A204.1 (cell line): Measurements from ENCODE around the gene TEX28.
"Not testable (repeated sequence)": the region's sequence is repeated elsewhere in the genome, so short reads cannot be mapped to it uniquely, and the experiment has no call there.

Source experiments
- FAIRE-seq: peaks from 2 replicates; lab custom pipeline; 2012; peaks lifted over from hg19 to GRCh38; lab: Jason Lieb, UNC

TEX28 gene, protein sequence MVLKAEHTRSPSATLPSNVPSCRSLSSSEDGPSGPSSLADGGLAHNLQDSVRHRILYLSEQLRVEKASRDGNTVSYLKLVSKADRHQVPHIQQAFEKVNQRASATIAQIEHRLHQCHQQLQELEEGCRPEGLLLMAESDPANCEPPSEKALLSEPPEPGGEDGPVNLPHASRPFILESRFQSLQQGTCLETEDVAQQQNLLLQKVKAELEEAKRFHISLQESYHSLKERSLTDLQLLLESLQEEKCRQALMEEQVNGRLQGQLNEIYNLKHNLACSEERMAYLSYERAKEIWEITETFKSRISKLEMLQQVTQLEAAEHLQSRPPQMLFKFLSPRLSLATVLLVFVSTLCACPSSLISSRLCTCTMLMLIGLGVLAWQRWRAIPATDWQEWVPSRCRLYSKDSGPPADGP

DNA sequence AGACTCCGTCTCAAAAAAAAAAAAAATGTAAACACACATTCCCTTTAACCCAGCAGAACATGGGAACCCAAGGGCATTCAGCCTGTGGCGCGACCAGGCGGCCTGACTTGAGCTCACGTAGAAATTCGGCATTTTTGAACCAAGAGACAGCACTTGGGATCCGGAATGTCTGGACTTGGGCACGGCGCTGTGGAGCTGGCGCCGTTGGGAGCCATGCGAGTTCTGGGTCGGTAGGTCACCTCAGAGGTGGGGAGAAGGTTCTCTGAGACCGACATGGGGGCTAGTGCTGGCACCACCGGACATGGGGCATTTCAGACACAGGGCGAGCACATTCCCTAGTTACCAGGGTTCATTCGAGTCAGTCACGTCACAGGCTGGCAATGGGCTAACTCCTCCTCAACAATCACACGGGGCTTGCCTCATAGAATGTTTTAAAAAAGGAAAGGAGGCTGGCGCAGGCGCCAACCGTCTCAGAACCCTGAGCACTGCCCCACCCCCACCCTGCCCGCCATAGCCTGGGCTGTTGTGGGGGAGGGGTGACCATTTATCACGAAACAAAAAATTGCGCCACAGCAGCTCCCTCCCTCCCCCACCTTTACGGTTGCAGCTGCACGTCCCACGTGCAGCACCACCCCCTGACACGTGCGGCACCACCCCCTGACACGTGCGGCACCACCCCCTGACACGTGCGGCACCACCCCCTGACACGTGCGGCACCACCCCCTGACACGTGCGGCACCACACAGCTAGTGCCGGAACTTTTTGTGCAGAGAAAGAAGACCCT is at the start of gene TEX28:
Gene TEX28 (minus strand): TSS at position 334 of the 784 bp plus-strand sequence. CDS start 3,007 bp downstream, outside the sequence.
- no peak for FAIRE-seq

DNA sequence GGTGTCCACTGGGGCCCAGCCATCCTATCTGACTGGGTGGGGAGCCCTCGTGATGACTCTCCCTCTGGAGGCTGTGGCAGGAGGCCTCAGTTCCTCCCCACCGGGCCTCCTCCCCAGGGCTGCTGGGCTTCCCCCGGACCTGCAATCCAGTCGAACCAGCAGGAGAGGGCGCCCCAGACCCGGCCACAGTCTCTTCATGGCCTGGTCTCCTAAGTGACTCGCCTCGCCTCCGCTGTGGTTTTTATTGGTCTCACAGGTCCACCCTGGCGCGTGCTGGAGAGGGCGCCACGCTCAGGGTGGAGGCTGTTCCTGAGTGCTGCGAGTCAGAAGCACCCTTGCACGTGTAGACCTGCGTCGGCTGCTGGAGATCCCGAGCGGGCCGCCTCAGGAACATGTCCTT is 48.7 kb upstream of the TEX28 start:
- not testable (repeated sequence) for FAIRE-seq

DNA sequence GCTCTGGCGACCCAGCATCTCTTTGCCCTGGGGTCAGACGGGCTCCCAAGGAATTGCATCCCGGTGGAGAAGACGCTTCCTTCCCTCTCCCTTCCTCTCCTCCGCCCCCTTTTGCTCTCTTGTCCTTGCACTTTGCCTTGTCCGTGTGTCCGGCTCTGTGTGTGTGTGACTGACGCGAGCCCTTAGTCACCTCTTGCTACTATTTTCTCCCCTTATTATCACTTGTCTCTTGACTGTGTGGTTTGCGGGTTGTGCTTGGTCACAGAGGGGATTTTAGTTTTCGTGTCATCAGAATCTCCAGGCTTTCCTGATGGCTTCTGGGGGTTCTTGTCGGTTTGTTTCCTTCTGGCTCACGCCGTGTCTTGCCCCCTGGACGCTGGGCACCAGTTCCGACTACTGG is 48.1 kb upstream of the TEX28 start:
- FAIRE-seq = not testable (repeated sequence)

DNA sequence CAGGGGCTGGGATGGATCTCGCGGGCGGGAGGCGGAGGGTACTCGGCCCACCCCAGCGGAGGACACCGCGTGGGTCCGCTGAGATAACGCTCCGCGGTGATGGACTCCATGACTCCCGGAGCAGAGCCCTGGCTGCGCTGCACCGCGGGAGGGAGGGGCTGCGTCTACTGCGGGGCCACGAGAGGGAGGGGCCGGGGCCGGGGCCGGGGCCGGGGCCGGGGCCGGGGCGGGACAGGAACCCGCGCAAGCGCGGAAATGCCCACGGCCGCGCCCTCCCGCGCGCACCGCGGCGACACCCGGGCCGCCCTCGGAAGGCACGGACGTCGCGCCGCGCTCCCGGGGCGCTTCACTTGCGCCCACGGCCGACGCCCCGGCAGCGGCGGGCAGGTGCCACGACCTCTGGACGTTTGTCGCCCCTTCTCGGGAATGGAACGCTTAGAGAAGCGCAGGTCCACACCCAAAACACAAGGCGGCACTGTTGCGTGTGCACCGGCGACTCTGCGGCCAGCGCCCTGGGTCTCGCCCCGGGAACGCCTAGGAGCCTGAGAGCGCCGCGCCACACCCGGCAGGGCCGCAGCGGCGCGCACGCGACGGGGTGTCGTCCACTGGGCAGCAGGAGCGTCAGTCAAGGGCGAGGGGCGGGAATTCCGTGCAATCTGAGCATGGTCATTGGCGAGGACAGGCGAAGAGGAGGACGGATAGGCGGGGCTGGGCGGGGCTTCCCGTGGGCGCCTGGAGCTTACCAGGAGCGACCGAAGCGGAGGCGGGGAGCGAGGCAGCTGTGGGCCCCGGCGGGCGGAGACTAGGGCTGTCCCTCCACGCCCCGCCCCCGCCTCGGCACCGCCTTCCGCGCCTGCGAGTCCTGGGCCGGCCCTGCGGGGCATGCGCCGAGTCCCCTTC is 46.7 kb upstream of the TEX28 start:
- FAIRE-seq = peak; percentile 34

DNA sequence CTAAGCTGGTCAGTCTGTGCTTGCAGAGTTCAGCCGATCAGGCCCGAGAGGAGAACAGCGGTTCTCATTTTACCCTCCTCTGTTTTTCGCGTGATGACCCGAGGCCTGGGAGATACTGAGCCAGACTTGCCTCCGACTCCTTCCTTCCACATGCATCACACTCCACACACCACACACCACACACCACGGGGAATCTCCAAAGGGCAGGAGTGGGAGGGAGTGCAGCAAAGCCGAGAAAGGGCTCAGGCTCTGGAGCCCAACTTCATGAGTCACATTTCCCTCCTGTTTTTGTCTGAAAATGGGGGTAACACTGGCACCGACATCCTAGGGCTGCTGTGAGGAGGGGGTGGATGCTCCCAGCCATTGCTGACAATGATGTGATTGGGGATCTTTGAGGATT is 39.6 kb upstream of the TEX28 start:
- no peak for FAIRE-seq

DNA sequence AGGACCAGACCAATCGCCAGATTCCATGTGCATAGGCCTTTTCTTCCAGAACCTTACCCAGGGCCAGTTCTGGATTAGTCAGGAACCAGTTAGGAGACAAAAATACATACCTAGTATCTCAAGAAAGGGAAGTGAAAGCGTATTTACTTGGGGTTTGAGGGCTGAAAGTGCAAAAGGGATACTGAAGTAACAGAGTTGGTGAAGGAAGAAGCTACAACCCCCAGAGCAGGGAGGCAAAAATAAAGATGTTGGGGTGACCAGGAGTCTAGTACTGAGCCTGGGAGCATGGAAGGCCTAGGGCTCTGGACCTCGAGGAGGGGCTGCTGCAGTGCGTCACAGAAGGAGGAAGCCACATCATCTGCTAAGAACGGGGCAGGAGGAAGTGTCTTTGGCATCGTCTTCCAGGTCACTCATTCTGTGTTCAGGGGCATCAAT is 38.9 kb upstream of the TEX28 start:
- FAIRE-seq = no peak

DNA sequence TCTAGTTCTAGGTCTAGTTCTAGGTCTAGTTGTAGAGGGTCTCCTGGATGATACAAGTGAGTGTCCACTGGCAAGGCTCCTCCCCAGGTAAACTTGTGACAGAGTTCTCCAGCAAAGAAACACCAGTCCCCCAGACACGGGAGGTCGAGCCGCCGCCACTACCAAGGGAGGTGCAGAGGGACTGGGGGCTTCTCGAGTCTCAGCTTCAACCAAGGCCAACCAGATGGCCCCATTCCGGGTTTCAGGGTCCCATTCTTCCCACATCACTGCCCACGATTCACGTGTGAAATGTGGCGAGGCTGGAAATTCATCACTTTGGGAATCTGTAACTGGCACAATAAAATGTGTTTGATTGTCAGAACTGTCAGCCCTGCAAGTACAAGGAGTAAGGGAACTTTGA is 38.2 kb upstream of the TEX28 start:
- FAIRE-seq = no peak

DNA sequence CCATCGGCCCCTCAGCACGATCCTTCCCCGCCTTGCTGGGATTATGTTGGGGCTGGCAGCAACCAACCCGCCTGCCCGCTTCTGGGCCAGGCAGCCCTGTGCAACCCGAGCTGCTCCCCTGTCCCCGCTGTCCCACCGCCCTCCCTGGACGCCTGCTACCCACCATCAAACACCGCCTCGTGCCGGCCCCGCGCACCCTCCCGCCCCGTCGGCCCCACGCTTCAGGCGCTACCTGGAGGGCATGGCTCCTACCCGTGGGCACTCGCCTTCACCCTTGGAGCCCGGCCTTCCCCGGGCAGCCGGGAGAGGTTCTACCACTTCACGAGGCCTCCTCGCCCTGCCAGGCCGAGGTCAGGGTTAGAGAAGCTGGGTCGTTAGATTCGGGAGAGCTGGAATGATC is 37.6 kb upstream of the TEX28 start:
- no peak for FAIRE-seq

DNA sequence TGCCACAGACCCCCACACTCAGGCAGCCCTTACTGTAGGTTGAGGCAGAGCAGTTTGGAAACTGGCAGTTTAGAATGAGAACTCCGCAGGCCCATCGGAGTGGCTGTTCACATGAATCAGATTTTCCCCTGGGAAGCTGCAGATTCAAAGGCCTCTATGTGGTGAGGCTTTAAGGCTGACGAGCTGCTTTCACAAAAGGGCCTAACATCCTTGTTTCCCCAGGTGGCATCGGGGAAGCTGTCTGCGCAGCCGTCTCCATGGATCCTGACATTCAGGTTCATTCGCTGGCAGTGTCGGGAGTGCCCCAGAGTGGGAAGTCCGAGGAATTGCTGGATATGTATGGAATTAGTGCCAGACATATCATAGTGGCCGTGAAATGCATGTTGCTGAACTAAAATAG is 34.4 kb upstream of the TEX28 start:
- no peak for FAIRE-seq

DNA sequence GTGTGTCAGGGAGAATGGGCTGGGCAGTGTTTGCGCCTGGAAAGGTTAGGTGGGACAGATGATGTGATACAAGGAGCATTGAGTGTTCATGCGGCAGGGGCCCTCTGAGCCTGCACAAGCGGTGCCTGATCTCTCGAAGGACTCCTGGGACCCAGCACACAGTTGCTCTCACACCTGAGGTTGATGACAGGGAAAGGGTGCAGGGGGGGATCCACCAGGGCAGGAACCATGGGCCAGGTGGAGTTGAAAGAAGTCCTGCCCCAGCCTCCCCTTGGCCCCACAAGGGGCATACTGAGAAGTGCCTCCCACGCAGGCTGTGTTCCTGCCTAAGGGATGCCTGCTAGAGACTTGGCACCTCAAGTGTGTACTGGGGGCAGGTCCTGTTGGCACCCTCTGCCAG is 33.7 kb upstream of the TEX28 start:
- FAIRE-seq = no peak

DNA sequence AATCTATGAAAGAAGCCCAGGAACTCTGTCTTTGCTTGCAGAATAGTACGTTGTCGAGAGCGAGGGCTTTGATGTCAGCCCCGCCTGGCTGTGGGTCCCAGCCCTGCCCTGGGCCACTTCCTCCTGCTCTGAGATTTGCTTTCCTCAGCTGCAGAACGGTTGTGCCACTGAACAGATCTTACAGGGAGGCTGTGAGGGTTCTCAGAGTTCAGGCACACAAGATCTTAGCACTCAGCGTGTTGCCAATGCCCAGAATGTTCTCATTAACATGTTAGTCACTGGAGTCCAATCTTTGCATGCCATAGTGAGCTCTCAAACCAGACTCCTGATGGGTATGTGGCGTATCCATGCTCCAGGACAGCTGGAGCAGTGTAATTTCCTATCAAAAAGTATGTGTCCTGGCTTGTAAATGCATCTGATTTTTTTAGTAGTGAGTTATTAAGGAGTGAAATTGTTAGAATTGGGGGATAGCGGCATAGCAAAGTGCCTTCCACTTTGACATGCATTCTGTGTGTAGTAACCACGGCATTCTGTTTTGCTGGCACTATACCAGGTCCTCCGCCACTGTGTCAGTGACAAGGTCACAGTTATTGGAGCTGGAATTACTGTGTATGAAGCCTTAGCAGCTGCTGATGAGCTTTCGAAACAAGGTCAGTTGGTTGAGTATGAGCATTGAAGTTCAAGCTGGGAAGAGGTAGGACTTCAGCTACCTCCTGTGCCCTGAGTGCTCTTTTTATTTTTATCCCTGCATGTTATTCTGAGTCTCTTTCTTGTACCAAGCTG is 32.3 kb upstream of the TEX28 start:
- no peak for FAIRE-seq

DNA sequence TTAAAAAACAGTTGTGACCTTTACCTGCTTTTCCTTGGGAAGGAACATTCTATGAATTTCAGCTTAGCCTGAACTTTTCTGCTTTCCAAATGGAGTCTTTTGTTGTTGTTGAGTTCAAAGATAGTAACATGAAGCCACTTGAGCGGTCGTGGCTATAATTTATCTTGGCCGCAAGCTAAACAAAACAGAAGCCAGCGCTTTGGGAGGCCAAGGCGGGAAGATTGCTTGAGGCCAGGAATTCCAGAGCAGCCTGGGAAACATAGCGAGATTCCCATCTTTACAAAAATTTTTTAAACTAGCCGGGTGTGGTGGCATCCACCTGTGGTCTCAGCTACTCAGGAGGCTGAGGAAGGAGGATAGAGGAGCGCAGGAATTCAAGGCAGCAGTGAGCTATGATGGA is 30.6 kb upstream of the TEX28 start:
- FAIRE-seq = no peak

DNA sequence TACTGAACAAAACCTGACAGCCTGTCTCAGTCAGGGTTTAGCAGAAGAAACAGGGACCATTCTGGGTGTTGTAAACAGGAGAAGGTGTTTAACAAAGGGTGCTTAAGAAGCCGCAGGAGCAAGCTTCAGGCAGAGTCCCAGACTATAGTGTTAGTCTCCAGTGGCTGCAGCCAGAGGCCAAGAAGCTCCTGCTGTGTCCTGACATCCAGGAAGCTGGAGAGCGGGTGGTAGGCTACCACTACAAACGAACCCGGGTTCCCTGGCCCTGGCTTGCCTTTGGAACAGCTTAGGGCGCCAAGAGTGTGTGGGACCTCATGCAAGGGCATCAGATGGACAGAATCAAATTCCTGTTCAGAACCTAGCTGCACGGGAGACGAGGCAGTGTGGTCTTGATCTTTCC is 28.6 kb upstream of the TEX28 start:
- no peak for FAIRE-seq

DNA sequence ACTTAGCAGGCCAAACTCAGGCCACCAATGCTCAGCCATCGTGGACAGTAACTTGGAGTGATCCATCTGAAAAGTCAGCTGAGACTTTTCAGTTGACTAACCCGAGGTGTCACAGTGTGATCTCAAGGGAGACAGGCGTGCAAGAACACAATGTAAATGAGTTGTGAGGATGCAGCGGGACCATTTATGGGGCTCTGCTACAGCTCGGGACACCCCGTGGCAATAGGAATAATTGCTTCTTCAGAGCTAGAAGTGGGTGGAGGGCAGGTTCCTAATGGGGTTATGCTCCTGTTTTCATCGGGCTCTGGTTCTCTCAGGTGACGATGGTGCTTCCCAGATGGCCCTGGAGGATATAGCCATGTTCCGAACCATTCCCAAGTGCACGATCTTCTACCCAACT is 28.0 kb upstream of the TEX28 start:
- FAIRE-seq = no peak

DNA sequence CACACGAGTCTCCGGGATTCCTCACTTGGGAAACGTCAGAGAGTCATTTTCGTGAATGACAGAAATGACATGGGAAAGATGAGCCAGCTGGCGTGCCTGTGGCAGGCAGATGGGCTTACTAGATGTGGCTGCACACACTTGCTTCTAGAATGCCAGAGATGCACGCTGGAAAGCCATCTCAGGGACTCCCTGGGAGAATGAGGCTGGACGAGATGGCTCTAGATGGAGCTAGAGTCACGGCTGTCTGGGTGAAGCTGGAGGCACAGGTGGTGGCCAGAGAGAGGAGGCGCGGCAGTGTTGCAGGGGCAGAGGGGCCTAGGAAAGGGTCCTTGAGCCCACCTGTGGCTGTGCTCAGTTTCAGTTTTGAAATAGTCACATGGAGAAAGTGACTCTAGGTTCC is 26.7 kb upstream of the TEX28 start:
- FAIRE-seq = no peak

DNA sequence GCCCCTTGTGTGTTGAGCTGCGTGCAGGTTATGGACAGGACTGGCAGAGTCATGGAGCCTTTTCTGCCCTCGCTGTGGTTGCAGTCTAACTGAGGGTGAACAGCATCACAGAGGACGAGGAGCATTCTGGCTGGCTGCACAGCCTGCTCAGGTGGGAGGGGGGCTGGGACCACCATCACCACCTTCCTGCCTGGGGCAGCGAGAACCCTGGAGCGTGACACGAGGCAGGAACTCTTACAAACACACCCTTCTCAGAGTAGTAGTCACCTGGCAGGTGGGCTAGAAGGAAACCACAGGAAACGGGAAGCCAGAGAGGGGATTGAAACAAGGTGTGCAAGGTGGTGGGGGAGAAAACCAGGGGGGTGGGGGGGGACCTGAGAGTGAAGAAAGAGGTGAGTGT is 26.2 kb upstream of the TEX28 start:
- no peak for FAIRE-seq

DNA sequence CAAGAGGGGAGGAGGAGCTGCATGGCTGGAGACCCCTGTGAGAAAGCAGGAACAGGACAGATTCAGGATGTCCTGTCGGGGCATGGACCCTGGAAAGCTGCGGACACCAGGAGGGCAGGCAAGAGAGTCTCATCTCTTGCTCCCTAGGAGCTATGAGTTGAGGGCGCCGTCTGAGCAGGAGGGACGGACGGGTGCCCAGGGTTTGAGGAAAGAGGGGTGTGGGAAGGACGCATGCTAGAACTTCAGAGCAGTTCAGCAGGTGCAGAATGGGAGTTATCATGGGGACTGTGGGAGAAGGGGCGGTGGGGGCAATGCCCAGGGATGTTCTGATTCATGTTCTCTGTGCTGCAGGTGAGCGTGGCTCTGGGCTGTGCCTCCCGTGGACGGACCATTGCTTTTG is 25.5 kb upstream of the TEX28 start:
- FAIRE-seq = no peak

DNA sequence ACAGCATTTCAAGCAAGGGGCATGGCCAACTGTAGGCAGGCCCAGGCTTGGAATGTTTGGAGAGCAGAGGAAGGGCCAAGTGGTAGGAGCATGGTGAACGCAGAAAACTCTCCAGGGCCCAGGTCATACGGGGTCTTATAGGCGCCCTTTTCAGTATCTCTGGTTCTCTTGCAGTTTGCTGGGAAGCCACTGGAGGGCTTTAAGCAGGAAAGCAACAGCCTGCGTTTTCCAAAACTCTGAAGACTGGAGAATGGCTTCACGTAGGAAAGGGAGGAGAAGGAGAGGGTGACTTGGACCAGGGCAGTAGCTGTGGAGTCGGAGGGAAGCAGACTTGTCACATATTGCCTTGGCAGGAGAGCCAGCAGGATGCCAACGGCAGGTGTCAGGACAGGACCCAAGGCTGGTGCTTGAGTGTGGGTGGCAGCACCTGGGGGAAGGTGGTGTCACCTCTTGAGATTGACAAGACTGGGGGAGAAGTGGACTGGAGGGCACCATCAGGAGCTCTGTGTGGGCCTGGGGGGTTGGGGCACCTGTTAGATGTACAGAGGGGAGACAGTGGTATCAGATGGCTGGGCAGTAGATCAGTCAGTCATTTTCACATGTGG is 22.6 kb upstream of the TEX28 start:
- no peak for FAIRE-seq

DNA sequence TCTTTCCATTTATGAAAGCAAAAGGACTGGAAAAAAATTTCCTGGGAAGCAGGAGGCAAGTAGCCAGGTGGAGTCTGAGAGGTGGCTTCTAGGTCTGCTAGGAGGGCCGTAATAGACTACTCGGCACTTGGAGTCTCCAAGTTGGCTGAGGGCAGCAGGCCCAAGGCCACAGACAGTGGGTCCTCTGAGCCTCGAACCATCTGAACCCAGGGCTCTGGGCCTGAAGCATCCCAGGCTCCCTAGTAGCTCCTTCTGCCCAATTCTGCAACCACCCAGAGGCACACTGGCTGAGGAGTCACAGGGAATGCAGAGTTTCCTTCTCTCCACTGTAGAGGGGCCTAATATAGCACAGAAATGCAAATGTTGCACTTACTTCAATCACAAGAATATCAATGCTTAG is 20.5 kb upstream of the TEX28 start:
- FAIRE-seq = no peak

DNA sequence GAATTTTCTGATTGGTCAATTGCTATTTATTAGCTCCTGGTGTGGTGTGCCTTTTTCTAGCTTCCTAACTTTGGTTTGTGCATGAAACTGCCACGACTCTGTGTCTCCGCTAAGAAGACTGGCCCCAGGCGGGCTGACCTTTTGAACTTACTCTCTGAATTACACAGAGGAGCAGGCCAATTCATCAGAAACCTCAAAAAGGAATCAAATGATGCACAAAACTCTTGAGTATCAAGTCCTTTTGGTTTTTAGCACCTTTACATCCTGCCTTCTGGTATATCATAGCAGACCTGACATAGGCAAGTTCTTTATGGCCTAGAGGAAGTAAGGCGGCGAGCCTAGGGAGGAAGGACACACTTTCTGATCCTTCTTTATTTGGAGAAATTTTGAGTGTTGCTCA is 18.2 kb upstream of the TEX28 start:
- no peak for FAIRE-seq

DNA sequence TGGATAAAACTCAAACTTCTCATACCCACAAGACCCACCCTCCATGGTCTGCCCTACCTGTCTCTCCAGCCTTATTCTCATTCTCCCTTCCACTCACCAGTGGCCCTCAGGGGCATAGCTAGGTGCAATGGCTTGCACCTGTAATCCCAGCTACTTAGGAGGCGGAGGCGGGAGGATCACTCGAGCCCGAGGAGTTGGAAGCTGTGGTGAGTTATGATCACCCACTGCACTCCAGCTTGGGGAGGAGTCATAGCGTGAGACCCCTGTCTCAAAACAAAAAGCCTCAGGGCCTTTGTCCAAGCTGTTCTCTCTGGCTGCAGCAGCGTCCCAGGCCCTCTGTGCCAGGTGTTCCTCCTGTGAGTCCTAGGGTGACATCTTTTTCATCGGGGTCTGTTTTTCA is 17.2 kb upstream of the TEX28 start:
- FAIRE-seq = no peak
